Right atrium auricular region (tissue), 2 donors: ENCODE results near the gene POLR2L. TPM values are rescaled to one million over a fixed set of nuclear protein-coding genes. Genes with fewer than 3 reads are reported as not detected.

Experiments
- DNase-seq: peaks from one replicate; pipeline ENCODE4 v3.0.0-alpha.2; 2019; ENCODE audit warnings: low spot score
- H3K27ac ChIP-seq, 2 donors: fragments of 200-600 bp; sonication (generic); 1 replicate in 1 of 2; 2 replicates in 1 of 2; pipeline ENCODE4 v1.5.1; 2016 to 2019
- H3K27me3 ChIP-seq, 2 donors: fragments of 200-600 bp; sonication (generic); one replicate each; pipeline versions ENCODE4 v1.5.1 to v1.6.0; 2017 to 2019
- H3K36me3 ChIP-seq: fragments of 200-600 bp; sonication (generic); one replicate; pipeline ENCODE4 v1.5.1; 2016
- H3K4me1 ChIP-seq, 2 donors: fragments of 200-600 bp; sonication (generic); one replicate each; pipeline versions ENCODE4 v1.5.1 to v1.6.0; 2017 to 2019
- H3K4me3 ChIP-seq, 2 donors: fragments of 200-600 bp; sonication (generic); 1 replicate in 1 of 2; 2 replicates in 1 of 2; pipeline ENCODE4 v1.5.1; 2017 to 2019; ENCODE audit warnings: mild to moderate bottlenecking in 1 of 2, moderate library complexity in 1 of 2
- H3K9me3 ChIP-seq, 2 donors: fragments of 200-600 bp; sonication (generic); one replicate each; pipeline ENCODE4 v1.5.1; 2019
- total RNA-seq, 2 donors: library from RNA; depleted of rRNA; stranded (reverse); fragments of >200 nt; gene quantifications; one replicate each; pipeline ENCODE4 v1.1.0, GENCODE V29; 2016
- TF ChIP-seq, protein P1 (sequence below), 2 donors: fragments of 200-600 bp; sonication (generic); IDR thresholded peaks; one replicate each; pipeline ENCODE4 v1.5.1; 2019; ENCODE audit warnings: antibody characterized with exemption in 2 of 2

Gene POLR2L
- total RNA-seq, 2 donors from 2014 or later = 54.5 to 132 TPM

- TF ChIP-seq, protein P1, sequence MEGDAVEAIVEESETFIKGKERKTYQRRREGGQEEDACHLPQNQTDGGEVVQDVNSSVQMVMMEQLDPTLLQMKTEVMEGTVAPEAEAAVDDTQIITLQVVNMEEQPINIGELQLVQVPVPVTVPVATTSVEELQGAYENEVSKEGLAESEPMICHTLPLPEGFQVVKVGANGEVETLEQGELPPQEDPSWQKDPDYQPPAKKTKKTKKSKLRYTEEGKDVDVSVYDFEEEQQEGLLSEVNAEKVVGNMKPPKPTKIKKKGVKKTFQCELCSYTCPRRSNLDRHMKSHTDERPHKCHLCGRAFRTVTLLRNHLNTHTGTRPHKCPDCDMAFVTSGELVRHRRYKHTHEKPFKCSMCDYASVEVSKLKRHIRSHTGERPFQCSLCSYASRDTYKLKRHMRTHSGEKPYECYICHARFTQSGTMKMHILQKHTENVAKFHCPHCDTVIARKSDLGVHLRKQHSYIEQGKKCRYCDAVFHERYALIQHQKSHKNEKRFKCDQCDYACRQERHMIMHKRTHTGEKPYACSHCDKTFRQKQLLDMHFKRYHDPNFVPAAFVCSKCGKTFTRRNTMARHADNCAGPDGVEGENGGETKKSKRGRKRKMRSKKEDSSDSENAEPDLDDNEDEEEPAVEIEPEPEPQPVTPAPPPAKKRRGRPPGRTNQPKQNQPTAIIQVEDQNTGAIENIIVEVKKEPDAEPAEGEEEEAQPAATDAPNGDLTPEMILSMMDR (IDR thresholded peaks at IDR 0.05) = no peak
- Histone ChIP-seq H3K9me3 (no peaks in the 10 kb centered on the region), H3K4me3 (no peak overlapping the region), H3K27me3 (no peaks in the 10 kb centered on the region), H3K27ac (no peak overlapping the region), H3K4me1 (peaks cover 0 to 9% of the 10 kb centered on the region in 2 donors), H3K36me3 (no peaks in the 10 kb centered on the region)
- no peak for DNase-seq
These were observed 30.5 kb upstream of the POLR2L start for GRCh38 chr11:872799-873198.

DNA sequence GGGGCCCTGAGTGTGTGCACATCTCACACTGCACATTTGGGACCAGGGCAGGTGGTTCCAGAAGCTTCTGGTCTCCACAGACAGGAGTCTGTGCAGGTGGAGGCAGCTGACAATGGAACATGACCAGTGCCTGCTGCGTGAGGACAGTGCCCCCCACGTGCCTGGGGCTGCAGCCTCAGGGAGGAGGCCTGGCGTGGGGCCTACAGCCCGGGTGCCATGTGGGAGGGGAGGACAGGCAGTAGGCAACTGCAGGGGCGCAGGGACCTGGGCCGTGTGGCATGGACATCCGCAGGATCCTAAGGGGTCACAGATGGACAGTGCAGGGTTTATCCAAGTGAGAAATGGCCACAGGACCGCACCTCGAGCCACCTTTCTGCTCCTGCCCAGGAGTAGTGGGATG is 29.1 kb upstream of the POLR2L start:
- no peaks in the 10 kb centered on the region for H3K9me3 ChIP-seq
- peaks cover 0 to 2% of the 10 kb centered on the region in 2 donors for H3K4me1 ChIP-seq
- H3K4me3 ChIP-seq = no peak overlapping the region
- TF ChIP-seq, protein P1 (IDR thresholded peaks at IDR 0.05) = no peak
- H3K36me3 ChIP-seq = peaks cover 7% of the 10 kb centered on the region
- DNase-seq = no peak
- H3K27me3 ChIP-seq = no peaks in the 10 kb centered on the region
- H3K27ac ChIP-seq = no peak overlapping the region

GRCh38 chr11:870418-870817 is 28.1 kb upstream of the POLR2L start:
- Histone ChIP-seq H3K27ac (no peak overlapping the region), H3K9me3 (no peaks in the 10 kb centered on the region), H3K36me3 (peaks cover 17% of the 10 kb centered on the region), H3K27me3 (no peaks in the 10 kb centered on the region), H3K4me3 (no peak overlapping the region), H3K4me1 (no peaks in the 10 kb centered on the region)
- TF ChIP-seq, protein P1 (IDR thresholded peaks at IDR 0.05) = no peak
- DNase-seq = no peak

- no peak overlapping the region for H3K27ac ChIP-seq
- H3K9me3 ChIP-seq = no peaks in the 10 kb centered on the region
- no peaks in the 10 kb centered on the region for H3K4me1 ChIP-seq
- H3K27me3 ChIP-seq = no peaks in the 10 kb centered on the region
- H3K36me3 ChIP-seq = peaks cover 21% of the 10 kb centered on the region
- TF ChIP-seq, protein P1 (IDR thresholded peaks at IDR 0.05) = no peak
- no peak for DNase-seq
- no peak overlapping the region for H3K4me3 ChIP-seq
These were observed 27.7 kb upstream of the POLR2L start for GRCh38 chr11:870127-870413.

- no peaks in the 10 kb centered on the region for H3K27me3 ChIP-seq
- no peaks in the 10 kb centered on the region for H3K4me1 ChIP-seq
- TF ChIP-seq, protein P1 (IDR thresholded peaks at IDR 0.05) = no peak
- H3K4me3 ChIP-seq = no peak overlapping the region
- H3K27ac ChIP-seq = no peak overlapping the region
- H3K36me3 ChIP-seq = peaks cover 26% of the 10 kb centered on the region
- H3K9me3 ChIP-seq = no peaks in the 10 kb centered on the region
- no peak for DNase-seq
These were observed 27.2 kb upstream of the POLR2L start for GRCh38 chr11:869399-870126.

GRCh38 chr11:868802-869201 is 26.5 kb upstream of the POLR2L start:
- H3K4me1 ChIP-seq = no peaks in the 10 kb centered on the region
- DNase-seq = no peak
- TF ChIP-seq, protein P1 (IDR thresholded peaks at IDR 0.05) = no peak
- no peak overlapping the region for H3K4me3 ChIP-seq
- H3K9me3 ChIP-seq = no peaks in the 10 kb centered on the region
- H3K27me3 ChIP-seq = no peaks in the 10 kb centered on the region
- H3K36me3 ChIP-seq = peaks cover 34% of the 10 kb centered on the region
- H3K27ac ChIP-seq = no peak overlapping the region
